Left colon (tissue), 2 donors: ENCODE results near the gene STAMBP. TPM values are rescaled to one million over a fixed set of nuclear protein-coding genes. Genes with fewer than 3 reads are reported as not detected.
A peak's percentile ranks its signal among the peaks of the same experiment; 100 is the strongest.
"Not testable (repeated sequence)": the region's sequence is repeated elsewhere in the genome, so short reads cannot be mapped to it uniquely, and the experiment has no call there.

Source experiments
- ATAC-seq: fragments of 200-7000 bp; cut with Tn5 transposase; one replicate; pipeline ENCODE4 v1.9.1; 2020; ENCODE audit warnings: mild to moderate bottlenecking, moderate library complexity
- DNase-seq, 2 donors: peaks; one replicate each; pipeline ENCODE4 v3.0.0-alpha.2; 2020
- intact Hi-C, 2 donors: fragments of 100-400 bp; cut with DNase I in 1 of 2; cut with micrococcal nuclease in 1 of 2; formaldehyde crosslinking; loops; one replicate each; pipeline versions ENCODE4 v1.11.2 to v1.14.0; 2022; cut with DNase I, micrococcal nuclease
- long read RNA-seq: library from polyadenylated mRNA; unstranded; transcript quantifications from one replicate; pipeline ENCODE4 v2.0.0, GENCODE V29; 2021
- total RNA-seq, 2 donors: library from RNA; stranded (reverse); fragmentation: NEBNext Ultra II Directional; extraction: Animal tissue kit (Norgen Biotek cat#: 25700); gene quantifications; one replicate each; pipeline ENCODE4 v1.2.1, GENCODE V29; 2021
- donor health status: DM: no; HTN: no; CAD: no.
- donor health status: DM: yes; HTN: yes; CAD: no.

The STAMBP gene
- total RNA-seq, result 10 to 100 TPM; 43.1 to 52.3 TPM
- long read RNA-seq, full-length matches to known transcripts, result 52 of 82 reads
- long read RNA-seq, partial matches to known transcripts, result 5 of 82 reads
- long read RNA-seq, other reads (novel, unspliced or antisense), result 25 of 82 reads

DNA sequence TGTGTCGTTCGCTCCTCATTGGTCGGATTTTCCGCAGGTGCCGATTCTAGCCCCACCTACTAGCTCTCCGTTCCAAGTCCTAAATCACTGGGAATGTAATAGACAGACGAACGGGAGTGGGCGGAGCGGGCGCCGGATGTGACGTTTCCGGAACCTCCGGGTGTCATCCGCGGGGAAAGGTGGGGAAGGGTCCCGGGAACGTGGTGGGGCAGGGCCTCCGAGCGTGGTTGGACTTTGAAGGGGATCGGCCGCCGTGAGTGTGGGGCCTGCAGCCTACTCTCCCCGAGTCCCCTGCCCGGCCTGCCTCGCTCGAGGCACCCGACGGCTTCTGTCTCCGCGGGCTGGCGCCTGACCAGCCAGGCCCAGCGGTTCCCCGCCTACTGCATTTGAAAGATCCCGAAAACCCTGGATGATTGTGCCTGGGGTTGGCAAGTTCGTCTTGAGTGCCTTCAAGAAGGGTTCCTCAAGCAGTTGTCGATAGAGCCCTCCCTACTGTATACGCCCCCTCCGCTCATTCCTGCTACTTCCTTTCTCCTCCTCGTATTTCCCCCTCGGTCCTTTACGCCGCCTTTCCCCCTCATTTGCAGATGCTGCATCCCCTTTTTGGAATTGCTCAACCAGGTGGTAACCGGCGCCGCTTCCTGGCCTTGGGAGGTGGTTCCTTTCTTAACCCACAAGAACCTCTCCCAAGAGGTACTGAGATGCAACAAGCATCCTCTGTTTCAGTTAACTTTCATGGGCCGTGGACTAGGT lies at the start of gene STAMBP:
STAMBP (plus strand) TSS at position 144 of the 753 bp plus-strand sequence. CDS start 1,896 bp downstream, outside the sequence.
- intact Hi-C loops, result no loop called here
- DNase-seq, result peak; percentile 97 to 98
- ATAC-seq, result peak; percentile 98

DNA sequence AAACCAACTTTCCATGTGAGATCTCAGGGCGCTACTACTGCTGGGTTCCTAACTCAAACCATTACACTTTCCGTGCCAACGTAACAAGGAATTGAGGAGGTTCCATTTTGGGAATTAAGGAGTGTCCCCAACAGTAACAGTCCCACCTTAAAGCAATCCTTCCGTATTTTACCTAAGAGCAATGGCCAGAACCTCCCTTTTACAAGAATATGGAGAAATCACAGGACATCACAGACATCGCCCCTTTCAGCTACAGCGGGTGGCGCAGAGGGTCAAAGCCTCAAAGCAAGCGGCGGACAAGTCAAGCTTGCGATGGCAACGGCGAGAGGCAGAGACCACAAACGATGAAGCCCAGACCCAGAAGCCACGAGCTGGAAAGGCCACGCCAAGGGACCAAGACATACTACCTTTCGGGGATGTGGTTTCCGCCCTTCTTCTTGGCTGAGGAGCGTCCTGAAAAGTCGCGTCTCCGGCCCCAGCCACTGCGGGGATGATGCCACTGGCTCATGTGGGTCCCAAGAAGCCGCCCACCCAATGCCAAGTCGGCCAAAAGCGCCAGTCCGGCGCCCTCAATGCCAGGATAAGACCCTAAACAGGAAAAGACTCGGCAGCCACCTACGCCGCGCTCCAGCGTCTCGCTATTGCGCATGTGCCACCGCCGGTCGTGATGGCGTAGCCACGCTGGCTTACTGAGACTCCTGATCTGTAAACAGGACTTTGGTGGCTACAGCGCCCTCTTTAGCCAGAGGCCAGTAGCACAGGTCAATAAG lies 49.1 kb upstream of the STAMBP start, which contains the start of gene DUSP11:
DUSP11 (minus strand) TSS at position 637 of the 770 bp plus-strand sequence; CDS start at position 508, 129 bp downstream.
- intact Hi-C loops, result no loop called here
- ATAC-seq (peak; percentile 98), DNase-seq (peak; percentile 93 to 98)

DNA sequence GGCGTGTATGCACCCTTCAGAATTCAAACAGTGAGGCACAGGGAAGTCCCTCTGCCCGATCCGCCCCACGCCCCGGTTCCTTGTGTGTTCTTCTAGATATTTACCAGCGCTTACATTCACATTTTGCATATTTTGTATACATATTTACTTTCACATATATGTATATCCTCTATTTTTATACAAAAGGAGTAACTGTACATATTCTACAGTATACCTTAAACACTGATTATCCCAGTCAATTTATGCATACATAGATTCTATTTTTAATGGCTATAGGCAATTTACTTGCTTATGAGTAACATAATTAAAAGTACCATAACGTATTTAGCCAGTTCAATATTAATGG lies 48.6 kb upstream of the STAMBP start:
- intact Hi-C loops, result no loop called here
- DNase-seq (no peak), ATAC-seq (no peak)

DNA sequence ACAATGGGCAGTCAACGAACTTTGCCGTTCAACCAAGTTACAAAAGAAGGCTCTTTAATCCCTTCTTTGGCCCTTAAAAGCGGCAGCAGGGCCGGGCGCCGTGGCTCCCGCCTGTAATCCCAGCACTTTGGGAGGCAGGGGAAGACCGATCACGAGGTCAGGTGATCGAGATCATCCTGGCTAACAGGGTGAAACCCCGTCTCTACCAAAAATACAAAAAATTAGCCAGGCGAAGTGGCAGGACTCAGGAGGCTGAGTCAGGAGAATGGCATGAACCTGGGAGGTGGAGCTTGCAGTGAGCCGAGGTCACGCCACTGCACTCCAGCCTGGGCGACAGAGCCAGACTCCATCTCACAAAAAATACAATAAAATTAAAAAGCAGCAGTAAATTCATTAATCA lies 45.4 kb upstream of the STAMBP start:
- DNase-seq, ATAC-seq, intact Hi-C loops: not testable (repeated sequence)

DNA sequence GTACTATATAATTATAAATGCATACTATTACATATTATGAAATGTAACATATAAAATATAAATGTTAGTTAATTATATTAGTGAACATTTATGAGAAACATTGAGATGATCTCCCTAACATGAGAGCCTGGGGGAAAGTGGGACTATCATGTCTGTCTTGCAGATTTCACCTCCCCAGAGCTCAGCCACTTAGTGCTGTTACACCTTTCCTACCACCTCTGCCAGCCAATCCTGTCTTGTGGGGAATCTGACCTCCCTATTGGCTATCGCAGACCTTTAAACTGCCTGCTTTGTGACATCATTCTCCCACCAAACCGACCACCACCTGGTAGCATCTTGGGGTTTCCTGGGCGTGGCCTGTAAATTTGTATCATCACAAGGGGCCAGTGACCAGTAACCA lies 44.9 kb upstream of the STAMBP start, which contains the start of gene C2orf78:
C2orf78 (plus strand) TSS at position 301 of the 400 bp plus-strand sequence. CDS start 127 bp downstream, outside the sequence.
- ATAC-seq, intact Hi-C loops, DNase-seq: not testable (repeated sequence)

DNA sequence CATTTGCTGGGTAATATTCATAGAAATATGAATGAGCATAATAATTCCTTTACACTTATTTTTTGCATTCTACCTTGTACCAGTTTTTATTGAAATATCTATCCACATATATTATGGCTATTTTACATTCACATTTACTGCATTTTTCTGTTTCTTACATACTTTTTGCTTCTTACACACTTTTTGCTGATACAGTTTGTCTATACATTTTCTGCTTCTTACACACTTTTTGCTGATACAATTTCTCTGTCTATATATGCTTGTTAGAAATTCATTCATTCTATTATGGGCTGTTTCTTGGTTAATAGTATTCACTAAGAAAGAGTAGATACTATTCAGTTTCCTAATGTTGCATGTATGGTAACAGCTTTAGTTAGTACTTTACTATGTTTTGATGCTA lies 16.9 kb upstream of the STAMBP start:
- no peak for ATAC-seq
- intact Hi-C loops, result no loop called here
- DNase-seq, result no peak

DNA sequence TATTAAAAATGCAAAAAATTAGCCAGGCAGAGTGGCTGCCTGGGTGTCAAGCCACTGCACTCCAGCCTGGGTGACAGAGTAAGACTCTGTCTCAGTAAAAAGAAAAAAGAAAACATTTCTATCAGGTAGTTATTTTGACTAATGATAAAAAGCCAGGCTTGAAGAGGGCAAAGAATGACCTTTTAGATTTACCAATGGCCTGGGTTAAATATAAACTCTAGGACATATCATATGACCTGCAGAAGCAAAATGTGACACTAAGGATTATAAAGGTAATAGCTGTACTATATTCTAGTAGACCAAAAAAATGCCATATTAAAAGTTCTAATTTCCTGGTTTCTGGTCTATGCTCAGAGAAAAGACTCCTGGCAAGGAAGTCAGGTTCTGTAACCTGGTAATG lies 16.1 kb upstream of the STAMBP start:
- intact Hi-C loops, result no loop called here
- no peak for ATAC-seq

DNA sequence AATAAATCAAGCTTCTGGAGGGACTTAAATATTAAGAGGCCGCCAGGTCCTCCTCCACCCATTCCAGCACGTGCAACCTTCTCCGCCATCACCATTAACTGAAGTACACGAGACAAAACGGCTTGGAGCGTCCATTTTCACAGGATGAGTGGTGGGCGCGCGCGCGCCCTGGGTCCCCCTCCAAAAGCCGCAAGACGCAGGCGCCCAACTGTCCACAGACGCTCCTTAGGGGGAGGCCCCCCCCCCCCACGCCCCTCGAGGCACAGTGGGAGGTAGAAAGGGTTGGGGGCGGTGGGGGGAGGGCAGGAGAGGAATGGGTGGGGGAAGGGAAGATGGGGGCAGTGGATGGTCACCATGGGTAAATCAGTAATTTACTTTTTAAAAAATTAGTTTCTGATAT lies 10.5 kb upstream of the STAMBP start:
- intact Hi-C loops, result no loop called here
- DNase-seq (no peak), ATAC-seq (no peak)

More for the DNA sequence above, 16.1 kb upstream of the STAMBP start:
- no peak for DNase-seq

DNA sequence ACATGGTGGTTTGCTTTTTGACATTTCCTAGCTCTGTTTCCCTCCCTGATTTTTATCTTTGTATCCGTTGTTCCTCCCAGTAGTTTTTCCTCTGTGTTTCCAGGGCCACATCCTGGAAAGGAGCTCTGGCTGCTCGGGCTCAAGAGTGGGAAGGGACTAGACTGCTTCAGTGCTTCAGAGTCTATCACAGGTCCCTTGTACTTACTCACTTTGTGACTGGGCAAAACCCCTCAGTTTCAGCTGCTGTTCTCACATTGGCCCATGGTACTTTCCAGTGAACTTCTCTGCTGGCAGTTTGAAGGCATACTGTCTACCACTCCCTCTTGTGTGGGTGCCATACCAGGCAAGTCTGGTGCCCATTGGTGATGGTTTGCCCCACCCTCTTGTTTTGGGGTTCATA lies 7.5 kb upstream of the STAMBP start:
- intact Hi-C loops, result no loop called here
- ATAC-seq (no peak), DNase-seq (no peak)

DNA sequence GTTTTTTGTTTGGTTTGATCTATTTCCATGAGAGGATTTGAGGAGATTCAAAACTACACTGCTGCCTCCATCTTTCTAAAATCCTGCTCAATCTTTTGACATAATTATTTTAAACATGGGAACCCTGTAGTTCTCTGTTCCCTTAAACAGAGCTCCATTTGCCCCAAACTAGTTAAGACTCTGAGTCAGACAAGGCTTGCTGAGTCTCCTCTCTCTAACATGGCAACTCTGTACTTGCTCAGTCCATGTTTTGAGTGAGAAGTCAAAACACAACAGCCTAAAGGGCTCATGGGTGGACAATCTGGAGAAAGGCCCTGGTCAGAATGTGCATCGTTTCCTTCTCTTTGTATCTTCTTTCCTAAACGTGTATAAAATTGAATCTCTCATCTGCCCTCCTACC lies 7.1 kb upstream of the STAMBP start:
- intact Hi-C loops, result no loop called here
- no peak for DNase-seq
- ATAC-seq, result no peak

DNA sequence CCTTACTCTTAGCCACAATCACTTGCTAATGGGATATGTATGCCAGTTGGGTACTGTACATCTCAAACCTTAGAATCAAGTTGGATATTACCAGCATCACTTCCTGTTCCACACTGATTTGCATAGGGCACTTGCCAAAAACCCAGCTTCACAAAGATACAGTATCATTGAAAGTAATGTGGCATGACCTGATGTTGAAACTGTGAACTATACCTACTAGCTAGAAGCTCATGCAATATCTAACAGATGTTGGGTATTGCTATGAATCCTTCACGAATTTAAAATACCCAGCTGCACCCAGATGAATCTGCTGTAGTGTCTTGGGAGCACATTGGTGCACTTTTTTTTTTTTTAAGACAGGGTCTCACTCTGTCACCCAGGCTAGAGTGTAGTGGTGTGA lies 6.5 kb upstream of the STAMBP start:
- no peak for DNase-seq
- intact Hi-C loops, result no loop called here
- no peak for ATAC-seq

DNA sequence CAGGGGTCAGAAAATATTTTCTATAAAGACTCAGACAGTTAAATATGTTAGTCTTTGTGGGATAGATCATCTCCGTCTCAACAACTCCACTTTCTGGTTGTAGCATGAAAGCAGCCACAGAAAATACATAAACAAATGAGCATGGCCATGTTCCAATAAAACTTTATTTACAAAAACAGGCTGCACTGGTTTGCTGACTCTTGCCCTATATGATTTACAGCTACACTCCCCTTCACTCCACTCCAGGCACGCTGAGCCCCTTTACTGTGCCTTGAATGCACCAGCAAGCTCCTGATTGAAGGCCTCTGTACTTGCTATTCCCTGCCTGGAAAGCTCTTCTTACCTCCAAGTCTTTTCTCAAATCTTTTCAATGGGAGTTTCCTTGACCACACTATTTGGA lies 5.8 kb upstream of the STAMBP start:
- intact Hi-C loops, result no loop called here
- no peak for DNase-seq
- ATAC-seq, result no peak

DNA sequence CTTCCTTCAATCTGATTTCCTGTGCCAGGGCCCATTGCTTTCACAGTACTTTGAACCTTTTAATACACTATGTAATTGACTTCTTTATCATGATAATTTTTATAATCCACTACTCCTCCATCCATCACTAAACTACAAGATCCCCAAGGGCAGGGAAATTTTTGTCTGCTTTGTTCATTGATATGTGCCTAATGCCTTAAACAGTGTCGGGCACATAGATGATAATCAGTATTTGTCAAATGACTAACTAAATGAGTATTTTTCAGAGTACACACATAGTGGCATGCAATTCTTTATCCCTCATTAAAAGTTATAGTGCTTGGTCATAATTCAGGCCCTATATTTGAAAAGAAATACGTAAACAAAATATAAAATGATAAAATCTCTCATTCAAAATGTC lies 5.3 kb upstream of the STAMBP start:
- no peak for DNase-seq
- intact Hi-C loops, result no loop called here
- ATAC-seq, result no peak

DNA sequence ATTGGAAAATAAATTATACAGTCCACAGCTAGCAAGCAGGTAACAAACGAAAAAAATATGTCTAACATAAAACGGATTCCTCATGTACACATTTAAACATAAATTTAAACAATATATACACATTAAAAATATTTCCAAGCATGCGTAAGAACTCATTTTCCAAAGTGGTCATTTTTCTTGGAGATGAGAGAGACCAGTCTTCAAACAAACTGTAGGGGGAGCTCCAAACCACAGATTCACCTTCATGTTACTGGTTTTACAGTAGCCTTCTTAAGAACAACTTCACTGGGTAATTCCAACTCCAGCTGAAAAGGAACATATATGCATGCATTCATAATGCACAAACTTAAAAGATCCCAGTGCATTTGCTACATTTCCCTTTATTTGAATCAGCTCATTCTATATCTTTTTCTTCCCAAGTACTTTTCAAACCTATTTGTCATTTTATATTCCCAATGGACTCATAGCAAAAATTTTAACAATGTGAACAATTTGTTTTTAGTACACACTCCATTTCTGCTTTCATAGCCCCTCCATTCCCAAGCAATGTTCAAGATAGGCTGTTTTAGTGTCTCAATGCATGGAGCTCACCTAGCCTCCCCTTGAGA lies 4.7 kb upstream of the STAMBP start:
- DNase-seq (no peak), ATAC-seq (peak; percentile 39)
- intact Hi-C loops, result no loop called here

DNA sequence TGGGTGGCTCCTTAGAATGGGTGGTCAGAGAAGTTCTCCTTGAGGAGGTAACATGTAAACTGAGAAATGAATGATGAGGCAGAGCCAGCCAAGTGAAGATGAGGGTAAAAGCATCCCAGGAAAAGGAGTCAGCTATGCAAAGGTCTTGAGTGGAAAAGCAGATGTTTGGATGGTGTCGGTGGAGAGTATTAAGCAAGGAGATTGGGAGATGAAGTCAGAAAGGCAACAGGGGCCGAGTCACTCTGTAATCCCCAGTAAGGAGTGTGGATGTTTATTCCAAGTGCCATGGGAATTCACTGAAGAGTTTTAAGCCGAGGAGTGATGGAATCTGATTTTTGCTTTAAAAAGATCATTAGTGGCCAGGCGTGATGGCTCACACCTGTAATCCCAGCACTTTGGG lies 3.4 kb upstream of the STAMBP start:
- DNase-seq, result no peak
- no peak for ATAC-seq
- intact Hi-C loops, result no loop called here

DNA sequence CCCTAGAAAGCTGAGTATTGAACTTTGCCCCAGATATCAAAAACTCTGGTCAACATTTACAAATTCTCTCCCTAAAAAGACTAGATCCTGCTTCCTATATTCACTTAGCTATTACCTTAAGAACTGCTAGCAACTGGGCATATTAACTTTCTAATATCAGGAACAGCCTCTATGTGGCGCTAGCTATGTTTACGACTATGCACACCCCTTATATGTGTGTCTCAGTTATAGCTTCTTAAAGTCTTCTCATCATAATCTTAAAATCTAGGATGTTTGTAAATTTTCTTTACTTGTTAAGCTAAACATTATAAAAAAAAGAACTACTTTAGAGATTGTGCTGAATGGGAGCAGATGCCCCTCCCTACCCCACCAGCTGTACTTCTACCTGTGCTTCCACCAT lies 1.7 kb upstream of the STAMBP start:
- no peak for DNase-seq
- intact Hi-C loops, result no loop called here
- peak; percentile 27 for ATAC-seq

DNA sequence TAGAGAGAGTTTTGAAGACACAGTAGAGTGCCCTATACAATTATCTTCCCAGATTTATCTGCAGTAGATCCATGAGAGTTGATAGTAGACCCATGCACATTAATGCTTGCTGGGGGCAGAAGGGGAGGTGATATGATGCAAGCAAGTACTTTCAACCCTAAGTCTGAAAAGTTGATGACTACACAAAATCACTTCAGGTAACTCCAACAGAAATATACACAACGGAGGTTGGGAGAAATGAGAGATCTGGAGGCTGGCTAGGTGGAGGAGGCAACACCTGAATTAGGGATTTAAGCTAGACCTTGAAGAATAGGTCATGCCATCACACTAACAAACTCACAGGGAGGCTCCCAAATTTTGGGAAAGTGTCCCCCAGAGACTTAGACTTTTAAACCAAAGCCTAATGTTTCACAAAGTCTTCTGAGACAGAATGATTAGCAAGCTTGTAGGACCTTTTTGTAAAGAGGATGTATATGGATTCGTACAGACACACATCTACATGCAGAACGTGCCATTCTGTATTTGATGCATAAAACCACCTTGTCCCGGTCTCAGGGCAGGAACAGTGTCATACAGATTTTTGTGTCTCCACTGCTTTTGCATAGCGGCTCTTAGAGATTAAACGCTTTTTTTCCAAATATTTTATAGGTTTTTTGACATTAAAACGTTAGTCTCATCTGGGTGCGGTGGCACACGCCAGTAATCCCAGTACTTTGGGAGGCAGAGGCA lies 937 bp upstream of the STAMBP start:
- DNase-seq (no peak), ATAC-seq (no peak)
- intact Hi-C loops, result no loop called here

DNA sequence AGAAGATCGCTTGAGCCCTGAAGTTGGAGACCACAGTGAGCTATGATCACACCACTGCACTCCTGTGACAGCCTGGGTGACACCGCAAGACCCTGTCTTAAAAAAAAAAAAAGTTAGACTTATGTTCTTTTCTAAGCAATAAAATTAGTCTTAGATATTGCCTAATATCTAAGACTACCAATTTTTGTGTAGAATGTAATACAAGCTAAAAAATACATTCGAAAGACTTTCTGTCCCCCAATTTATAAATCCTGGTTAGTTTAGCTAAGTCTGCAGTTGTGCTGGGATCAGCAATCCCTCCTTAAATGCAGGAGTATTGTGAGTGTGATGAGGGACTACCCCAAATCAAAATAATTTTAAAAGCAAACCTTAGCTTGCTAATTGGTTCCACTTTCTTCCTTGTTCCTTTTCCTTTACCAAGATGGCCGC lies 358 bp upstream of the STAMBP start:
- no peak for DNase-seq
- intact Hi-C loops, result no loop called here
- ATAC-seq, result no peak

DNA sequence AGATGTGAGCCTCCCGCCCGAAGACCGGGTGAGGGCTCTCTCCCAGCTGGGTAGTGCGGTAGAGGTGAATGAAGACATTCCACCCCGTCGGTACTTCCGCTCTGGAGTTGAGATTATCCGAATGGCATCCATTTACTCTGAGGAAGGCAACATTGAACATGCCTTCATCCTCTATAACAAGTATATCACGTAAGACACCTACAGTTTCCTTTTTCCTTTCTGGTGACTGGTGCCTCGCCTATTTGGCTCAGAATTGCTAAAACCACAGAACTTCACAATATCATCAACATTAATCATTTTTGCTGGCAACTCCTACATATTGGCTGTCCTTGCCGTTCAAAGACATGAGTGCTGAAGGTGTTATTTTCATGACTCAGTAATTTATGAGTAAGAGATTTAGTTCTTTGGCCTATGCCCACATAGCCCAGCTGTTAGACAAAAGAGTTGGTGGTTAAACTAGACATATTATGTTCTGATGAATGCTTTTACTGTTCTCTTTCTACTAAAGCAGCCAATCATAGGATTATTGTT lies 2.2 kb downstream of the STAMBP start:
- ATAC-seq (no peak), DNase-seq (no peak)
- intact Hi-C loops, result no loop called here
